ENCODE data around the gene CEP350.
"Not testable (repeated sequence)": the region's sequence is repeated elsewhere in the genome, so short reads cannot be mapped to it uniquely, and the experiment has no call there.

The CEP350 gene

GRCh38 chr1:179984942-179985341, 30.3 kb downstream of the CEP350 start:
- DNase-seq (ENCODE audit: low read depth) = no peak

GRCh38 chr1:179990847-179991246, 36.2 kb downstream of the CEP350 start:
- DNase-seq (ENCODE audit: low read depth) = no peak

DNA sequence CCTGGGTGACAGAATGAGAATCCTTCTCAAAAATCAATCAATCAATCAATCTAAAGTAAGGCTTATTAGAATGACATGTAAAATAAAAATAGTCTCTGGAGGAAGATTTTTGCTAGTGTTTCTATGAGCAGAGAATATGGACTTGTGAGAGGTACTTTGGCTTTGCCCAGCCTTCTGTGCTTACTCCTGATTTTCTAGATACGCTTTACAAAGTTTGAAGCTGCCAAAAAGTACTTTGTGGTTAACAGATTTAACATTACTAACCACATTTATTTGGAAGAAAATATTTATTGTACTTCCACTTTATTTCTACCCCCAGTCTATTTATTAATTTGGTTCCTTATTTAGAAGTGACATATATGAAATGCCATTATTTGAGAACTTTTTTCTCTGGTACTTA, 41.0 kb downstream of the CEP350 start:
- no peak for DNase-seq (ENCODE audit: low read depth)

GRCh38 chr1:179996099-179996498, 41.5 kb downstream of the CEP350 start:
- no peak for DNase-seq (ENCODE audit: low read depth)

GRCh38 chr1:180000575-180000974, 46.0 kb downstream of the CEP350 start:
- DNase-seq (ENCODE audit: low read depth) = no peak

DNA sequence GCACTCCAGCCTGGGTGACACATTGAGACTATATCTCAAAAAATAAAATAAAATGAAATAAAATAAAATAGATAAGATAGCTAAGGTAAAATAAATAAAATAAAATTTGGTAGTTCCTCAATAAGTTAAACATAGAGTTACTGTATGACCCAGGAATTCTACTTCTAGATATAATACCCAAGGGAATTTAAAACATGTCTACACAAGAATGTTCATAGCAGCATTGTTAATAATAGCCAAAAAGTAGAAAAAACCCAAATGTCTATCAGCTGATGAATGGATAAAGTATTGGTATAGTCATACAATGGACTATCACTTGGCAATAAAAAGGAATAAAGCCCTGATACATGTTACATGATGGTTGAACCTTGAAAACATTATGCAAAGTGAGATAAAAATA, 47.8 kb downstream of the CEP350 start:
- DNase-seq (ENCODE audit: low read depth) = no peak

GRCh38 chr1:180003026-180003695, 48.6 kb downstream of the CEP350 start:
- DNase-seq (ENCODE audit: low read depth) = no peak

- not testable (repeated sequence) for DNase-seq (ENCODE audit: low read depth)
These were observed 52.2 kb downstream of the CEP350 start for GRCh38 chr1:180006762-180007161.

GRCh38 chr1:180020017-180020416, 65.4 kb downstream of the CEP350 start:
- DNase-seq (ENCODE audit: low read depth) = no peak

DNA sequence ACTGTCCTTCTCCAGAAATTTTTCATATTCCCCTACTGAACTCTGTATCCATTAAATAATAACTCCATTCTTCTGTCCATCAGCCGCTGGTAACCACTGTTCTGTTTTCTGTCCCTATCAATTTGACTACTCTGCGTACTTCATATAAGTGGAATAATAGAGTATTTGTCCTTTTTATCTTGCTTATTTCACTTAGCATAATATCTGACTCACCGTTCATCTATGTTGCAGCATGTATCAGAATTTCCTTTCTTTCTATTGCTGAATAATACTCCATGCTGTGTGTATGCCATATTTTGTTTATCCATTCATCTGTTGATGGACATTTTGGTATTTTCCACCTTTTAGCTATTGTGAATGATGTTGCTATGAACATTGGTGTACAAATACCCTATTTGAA, 71.9 kb downstream of the CEP350 start:
- DNase-seq (ENCODE audit: low read depth) = no peak

DNA sequence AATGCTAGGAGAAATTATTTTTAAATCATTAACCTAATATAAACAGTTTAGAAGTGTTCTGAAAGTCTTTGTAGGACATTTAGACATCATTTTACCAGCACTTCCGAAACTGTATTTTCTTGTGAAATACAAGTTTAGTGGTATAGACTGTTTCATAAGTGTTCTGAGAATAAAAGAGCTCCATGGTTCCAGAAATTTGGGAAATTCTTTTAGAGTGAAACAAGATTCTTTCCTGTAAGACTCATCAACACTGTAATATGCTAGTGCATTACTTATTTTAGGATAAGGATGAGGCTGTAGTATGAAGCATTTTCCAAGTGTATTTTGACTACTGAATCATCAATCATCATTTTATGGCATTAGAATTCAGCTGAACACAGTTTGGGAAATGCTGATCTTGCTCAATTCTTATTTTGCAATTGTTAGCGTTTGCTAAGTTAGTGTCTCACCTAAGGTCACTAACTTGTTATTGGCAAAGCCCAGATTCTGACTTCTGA, 73.4 kb downstream of the CEP350 start:
- DNase-seq (ENCODE audit: low read depth) = peak; percentile 84

- no peak for DNase-seq (ENCODE audit: low read depth)
These were observed 74.3 kb downstream of the CEP350 start for GRCh38 chr1:180028864-180029263.

- DNase-seq (ENCODE audit: low read depth) = no peak
These were observed 75.0 kb downstream of the CEP350 start for GRCh38 chr1:180029524-180030135.

GRCh38 chr1:180031664-180032063, 77.1 kb downstream of the CEP350 start:
- no peak for DNase-seq (ENCODE audit: low read depth)

- DNase-seq (ENCODE audit: low read depth) = no peak
These were observed 78.8 kb downstream of the CEP350 start for GRCh38 chr1:180033390-180033789.

- DNase-seq (ENCODE audit: low read depth) = peak; percentile 54
These were observed 85.4 kb downstream of the CEP350 start for GRCh38 chr1:180040034-180040433.

DNA sequence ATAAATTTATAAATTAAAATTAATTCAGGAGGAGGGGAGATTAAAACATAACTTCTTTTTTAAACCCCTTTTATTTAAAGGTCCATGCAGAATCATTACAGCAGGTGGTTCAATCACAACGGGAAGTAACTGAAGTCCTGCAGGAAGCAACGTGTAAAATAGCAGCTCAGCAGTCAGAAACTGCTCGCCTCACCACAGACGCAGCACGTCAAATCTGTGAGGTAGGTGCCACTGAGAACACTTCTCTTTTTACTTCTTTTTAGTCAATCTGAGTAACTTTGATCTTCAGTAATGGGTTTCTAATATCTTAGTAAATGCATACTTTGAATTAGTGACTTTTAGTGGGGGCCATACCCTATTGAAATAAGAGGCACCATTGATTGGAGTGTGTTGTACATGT, 87.0 kb downstream of the CEP350 start:
- no peak for DNase-seq (ENCODE audit: low read depth)

DNA sequence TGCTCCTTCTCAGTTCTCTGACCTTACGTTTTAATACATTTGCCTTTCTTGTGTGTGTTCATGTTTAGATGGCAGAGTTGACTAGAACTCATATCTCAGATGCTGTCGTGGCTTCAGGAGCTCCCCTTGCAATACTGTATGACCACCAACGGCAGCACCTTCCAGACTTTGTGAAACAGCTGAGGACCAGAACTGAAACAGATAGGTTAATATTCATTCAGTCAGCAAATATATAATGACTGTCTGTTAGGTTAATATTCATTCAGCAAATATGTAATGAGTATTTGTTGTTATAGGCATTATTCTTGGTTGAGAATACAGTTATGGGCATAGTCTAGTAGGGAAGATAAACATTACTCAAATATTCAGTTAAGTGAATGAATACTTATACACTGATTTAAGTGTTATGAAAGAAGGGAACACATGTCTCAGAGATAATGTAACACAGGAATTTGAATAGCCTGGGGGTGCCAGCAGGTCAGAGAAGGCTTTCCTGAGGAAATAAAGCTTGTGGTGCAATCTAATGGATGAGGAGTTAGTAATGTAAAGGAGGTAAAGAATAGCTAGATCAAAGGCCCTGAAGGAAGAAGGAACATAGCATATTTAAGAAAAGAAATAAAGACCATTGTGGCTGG, 88.5 kb downstream of the CEP350 start:
- DNase-seq (ENCODE audit: low read depth) = peak; percentile 18

GRCh38 chr1:180043785-180044184, 89.2 kb downstream of the CEP350 start:
- no peak for DNase-seq (ENCODE audit: low read depth)

- no peak for DNase-seq (ENCODE audit: low read depth)
These were observed 92.1 kb downstream of the CEP350 start for GRCh38 chr1:180046674-180047073.

GRCh38 chr1:180053594-180054567, 99.3 kb downstream of the CEP350 start:
- no peak for DNase-seq (ENCODE audit: low read depth)

GRCh38 chr1:180057883-180058396, 103.3 kb downstream of the CEP350 start:
- DNase-seq (ENCODE audit: low read depth) = no peak

Data from stromal cell of bone marrow (primary cell).